SKM-1 (cell line): ENCODE measurements around the gene EDRF1.
"Not testable (repeated sequence)": the region's sequence is repeated elsewhere in the genome, so short reads cannot be mapped to it uniquely, and the experiment has no call there.

ENCODE experiments used
- DNase-seq: peaks from one replicate; lab custom pipeline; 2025; ENCODE audit not compliant: unreplicated experiment; lab: John Stamatoyannopoulos, UW

The EDRF1 gene

DNA sequence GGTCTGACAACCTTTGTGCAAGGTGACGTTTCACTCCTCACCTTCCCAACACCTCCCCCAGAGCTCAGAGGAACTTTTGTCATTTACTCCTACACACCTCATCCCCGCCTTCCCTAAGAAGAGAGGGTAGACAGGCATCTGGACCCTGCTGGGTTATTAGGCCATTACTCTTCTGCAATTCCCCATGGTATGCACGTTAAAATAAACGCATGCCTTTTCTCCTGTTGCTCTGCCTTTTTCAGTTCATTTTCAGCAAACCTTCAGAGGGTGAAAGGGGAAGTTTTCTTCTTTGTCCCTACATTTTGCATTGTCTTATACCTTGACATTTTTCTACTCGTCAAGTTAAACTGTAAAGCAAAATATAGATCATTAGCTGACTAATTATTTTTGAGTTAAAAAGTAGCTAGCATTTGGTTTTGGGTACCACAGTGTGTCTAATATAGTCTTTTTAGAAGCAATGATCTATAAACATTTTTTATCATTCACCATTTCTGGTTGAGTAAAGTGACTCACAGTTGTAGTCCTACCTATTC lies 10.5 kb upstream of the EDRF1 start:
- DNase-seq, result no peak

DNA sequence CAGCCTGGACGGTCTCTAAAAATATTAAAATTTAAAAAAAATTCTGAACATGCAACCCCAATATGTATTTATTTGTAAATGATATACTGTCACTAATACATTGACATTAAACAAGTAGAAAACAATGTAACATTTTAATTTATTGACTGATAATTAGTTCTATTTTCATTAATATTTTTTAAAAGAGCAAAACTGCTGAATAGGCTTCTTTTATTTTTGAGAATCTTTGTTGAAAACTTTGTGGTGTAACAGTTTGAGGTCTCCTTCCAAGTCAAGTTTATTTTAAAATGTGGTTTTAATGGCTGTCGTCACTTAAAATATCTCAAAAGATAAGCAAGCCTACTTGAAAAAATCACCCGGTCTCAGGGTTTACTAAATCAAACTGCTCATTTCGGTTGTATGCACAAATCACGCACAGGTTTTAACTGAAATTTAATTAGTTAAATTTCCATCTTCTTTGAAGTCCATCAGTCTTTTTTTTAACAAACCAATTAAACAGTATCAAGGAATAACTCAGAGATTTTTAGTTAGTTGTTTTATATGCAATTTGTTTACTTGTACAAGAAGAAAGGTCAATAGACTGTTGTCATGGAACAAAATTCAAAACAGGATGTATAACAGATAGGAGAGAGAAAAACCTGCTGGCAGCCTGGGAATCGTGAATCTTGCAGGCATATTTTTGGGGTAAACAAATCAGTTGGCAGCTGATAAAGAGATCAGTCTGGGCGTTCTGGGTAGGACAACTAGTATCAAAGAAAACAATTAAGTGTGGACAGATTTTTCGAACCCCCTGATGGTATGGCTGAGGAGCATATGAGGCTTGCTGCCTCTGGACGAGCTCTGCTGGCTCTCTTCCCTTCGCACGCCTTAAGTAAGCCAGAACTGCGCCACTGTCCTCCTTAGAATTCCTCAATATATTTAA lies 9.7 kb upstream of the EDRF1 start:
- DNase-seq, result no peak

- no peak for DNase-seq
These were observed 8.3 kb upstream of the EDRF1 start for GRCh38 chr10:125711110-125711750.

- not testable (repeated sequence) for DNase-seq
These were observed 4.8 kb upstream of the EDRF1 start for GRCh38 chr10:125714728-125715127.

DNA sequence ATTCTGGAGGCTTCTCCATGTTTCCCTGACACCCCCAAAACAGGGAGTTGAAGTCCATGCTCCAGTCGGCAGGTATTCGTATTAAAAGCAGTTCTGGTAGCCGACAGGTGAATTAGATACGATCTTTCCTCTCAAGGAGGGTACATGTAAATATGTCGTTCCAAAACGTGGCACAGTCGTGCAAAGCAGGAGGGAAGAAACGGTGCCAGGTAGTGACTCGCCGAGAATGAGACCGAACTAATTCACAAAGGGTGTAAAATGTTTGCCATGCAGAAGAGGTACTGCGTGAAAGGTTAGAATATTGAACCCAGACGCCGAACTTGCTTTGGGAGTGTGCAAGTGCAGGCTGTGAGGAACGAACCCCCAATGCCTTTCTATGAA lies 483 bp downstream of the EDRF1 start:
- DNase-seq, result no peak

DNA sequence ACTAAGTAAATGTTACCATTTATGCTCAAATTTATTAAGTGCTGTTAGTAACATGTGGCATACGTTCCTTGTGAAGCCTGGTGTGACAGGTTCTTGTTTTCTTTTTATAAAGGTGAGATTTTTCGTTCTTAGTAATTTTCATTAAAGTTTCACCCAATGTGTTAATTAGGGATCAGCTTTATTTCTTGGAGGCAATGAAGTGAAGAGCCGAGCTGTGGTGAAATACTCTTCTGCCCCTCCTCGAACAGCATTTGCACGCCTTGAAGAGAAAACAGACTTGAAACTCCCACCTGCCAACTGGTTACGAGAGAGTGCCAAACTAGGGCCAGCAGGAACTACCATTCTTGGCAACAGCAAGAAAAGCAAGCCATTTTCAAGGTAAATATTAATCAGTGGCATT lies 1.5 kb downstream of the EDRF1 start:
- DNase-seq, result no peak

GRCh38 chr10:125722811-125723210 lies 3.3 kb downstream of the EDRF1 start:
- no peak for DNase-seq

DNA sequence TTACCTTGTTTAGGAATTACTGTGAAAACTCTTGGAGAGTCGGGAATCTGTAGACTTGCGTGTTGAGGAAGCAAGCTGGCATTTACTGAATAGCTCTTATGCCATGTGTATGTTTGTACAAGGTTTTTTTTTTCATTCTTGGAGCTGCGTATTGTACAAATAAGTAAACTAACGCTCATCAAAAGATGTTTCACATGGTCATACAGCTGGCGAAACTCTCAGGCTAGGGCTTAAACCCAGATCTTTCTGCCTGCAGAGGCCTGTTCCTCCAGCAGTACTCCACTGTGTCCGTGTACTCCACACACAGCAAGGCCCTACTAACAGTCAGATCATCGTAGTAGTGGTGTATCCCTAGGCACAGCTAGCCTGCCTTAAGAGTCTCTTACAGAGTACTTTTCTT lies 7.4 kb downstream of the EDRF1 start:
- DNase-seq, result no peak

DNA sequence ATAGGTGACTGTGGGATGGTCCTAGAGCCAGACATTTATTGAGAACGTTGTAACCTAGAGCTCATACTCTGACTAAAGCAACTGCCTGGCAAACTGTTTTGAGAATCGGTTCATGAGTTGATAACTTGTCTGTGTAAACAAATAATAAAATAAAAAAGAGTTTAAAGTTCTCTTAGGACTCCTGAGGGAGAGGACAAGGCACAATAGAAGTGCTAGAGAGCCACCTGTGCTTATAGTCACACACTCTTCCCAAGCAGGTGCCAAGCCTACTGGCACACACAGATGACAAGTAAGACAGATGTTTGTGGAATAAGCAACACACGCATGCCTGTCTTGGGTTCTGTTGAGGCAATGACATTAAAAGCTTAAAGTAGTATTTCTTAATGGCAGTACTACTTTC lies 7.9 kb downstream of the EDRF1 start:
- no peak for DNase-seq

GRCh38 chr10:125734148-125734547 lies 14.6 kb downstream of the EDRF1 start:
- no peak for DNase-seq

DNA sequence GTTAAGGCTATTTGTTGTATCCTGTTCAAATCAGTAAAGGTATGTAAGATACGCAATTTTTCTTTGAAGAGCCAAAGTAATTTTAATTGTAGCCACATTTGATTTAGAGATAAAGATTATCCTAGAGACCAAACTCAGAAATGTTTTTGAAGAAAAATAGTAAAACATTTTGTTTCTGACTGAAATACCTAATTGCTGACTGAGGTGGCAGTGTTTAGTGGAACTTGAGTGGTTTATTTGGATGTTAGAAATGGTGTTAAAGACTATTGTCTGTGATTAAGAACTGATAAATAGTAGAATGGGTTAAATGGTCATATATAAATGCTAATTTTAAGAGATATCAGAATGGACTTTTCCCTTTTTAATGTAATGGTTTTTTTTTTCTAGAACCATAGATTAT lies 15.3 kb downstream of the EDRF1 start:
- DNase-seq, result no peak

- no peak for DNase-seq
These were observed 18.7 kb downstream of the EDRF1 start for GRCh38 chr10:125738206-125738605.

DNA sequence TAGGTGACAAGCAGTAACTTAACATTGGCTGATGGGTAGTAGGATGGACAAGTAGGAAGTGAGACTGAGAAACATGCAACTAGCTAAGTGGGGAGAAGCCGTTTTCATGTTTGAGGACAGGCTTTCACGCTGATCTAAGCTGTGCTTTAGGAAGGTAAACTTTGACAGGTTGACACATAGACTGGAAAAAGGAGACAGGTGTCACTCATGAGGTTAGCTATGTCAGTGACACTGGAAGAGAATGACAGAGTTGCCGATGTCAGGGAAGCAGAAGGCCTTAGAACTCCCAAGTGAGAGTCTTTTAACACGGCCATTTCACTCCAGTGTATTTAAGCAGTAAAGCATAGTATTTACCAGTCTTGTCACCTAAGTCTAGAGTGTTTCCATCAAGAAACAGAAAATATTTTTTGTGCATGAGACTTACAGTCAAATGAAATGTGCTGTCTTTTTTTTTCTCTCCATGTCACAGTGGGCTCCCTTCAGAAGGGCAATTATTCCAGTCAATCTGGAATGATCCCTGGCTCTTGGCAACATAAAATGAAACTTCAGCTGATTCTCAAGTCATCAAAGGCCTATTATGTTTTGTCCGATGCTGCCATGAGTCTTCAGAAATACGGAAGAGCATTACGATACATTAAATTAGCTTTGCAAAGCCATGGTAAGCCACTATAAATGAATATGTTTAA lies 20.6 kb downstream of the EDRF1 start:
- DNase-seq, result no peak

DNA sequence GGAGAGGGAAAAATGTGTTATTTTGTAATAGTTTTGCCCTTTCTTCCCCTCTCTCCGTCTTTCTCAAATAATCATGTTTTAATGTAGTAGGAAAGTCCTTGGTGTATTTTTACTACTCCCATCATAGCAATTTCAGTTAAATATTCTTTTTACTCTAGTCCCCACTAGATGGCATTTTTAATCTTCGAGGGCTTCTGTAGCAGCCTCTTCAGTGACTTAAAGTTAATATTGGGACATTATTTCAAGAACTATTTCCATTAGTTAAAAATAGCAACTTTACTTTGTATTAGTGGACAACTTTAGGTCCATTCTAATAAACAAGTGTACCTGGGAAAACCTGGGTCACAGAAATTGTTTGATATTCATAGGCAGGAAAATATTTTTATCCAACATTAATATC lies 23.0 kb downstream of the EDRF1 start:
- DNase-seq, result no peak

DNA sequence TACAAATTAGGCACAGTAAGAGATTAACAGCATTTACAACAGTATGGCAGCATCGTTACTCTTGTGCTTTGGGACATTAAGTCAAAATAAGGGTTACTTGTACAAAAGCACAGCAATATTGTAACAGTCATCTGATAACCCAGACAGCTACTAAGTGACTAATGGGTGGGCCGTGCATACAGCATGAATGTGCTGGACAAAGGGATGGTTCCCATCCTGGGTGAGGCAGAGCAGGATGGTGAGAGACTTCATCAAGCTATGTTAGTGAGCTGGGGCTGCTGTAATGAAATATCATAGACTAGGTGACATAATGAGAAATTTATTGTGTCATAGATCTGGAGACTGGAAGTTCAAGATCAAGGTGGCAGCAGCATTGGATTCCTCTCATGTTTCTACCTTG lies 25.4 kb downstream of the EDRF1 start:
- no peak for DNase-seq

DNA sequence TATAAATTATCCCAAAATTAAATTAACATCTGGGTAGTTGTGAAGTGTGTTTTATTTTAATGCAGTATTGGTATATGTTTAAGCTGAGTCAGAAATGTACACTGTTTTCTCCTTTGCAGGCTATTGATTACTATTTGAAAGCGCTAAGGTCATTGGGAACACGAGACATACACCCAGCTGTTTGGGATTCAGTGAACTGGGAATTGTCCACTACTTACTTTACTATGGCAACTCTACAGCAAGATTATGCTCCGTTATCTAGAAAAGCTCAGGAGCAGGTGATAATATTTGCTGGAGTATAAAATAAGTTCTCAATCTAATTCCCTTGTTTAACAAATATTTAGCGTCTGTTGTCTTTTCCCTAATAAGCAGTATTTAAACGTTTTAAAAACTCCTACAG lies 27.9 kb downstream of the EDRF1 start:
- DNase-seq, result no peak

DNA sequence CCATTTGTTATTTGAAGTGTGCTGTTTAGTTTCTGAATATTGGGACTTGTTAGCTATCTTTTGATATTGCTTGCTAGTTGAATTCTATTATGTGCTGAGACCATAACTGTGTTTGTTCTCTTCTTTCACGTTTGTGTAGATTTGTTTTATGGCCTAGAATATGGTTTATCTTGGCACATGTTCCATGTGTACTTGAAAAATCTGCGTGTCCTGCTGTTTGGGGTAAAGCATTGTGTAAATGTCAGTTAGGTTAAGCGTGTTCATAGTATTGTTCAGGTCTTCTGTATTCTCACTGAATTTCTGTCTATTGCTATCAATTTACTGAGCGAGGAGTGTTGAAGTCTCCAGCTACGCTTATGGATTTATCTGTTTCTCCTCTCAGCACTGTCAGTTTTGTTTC lies 36.7 kb downstream of the EDRF1 start:
- no peak for DNase-seq

DNA sequence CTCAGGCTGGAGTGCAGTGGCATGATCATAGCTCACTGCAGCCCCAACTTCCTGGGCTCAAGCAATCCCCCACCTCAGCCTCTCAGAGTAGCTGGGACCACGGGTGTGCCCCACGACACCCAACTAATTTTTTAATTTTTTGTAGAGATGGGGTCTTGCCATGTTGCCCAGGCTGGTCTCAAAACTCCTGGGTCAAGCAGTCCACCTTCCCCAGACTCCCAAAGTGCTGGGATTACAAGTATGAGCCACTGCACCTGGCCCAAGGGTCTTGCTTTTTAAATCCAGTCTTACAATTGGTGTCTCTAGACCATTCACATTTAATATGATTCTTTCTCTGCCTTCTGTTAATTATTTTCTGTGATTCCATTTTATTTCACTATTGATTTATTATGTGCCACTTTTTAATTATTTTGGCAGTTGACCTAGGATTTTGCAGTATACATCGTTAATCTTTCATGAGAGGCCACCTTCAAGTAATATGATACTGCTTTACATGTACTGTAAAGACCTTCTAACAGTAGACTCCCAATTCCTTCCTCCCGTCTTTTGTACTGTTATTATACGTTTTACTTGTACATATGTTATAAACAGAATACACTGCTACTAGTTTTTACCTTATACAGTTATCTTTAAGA lies 37.5 kb downstream of the EDRF1 start:
- no peak for DNase-seq

DNA sequence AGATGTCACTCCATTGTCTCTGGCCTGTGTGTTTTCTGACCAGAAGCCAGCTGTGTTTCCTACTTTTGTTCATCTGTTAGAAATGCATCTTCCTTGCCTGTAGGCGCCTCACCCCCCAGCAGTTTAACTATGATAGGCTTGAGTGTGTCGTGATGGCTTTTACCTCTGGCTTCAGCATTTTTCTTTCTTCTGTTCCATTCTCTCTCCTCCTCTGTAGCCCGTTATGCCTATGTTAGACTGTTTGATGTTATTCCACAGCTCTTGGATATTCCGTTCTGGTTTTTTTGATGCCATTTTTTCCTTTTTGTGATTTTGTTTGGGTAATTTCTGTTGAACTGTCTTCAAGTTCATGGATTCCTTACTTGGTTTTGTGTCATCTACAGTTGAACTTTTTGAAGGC lies 38.2 kb downstream of the EDRF1 start:
- no peak for DNase-seq

DNA sequence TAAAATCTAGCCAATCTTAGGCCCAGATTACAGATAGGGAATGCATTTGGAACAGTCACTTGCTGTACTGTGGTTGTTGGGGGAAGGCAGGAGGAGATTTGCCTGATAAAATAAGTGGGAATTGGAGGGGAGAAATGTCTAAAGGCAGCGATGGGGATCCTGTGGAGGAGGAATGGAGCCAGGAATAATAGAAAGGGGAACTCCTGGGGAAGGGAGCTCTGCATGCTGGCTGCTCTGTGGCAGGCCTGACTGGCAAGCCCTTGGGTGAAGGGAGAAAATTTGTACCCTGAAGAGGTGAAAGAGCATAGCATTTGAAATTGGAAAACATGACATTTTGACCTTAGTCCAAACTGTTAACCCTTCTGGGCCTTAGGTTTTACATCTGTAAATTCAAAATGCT lies 42.5 kb downstream of the EDRF1 start:
- DNase-seq, result no peak
